ENCODE data around the gene ADAMTS10.
"Not testable (repeated sequence)": the region's sequence is repeated elsewhere in the genome, so short reads cannot be mapped to it uniquely, and the experiment has no call there.

The ADAMTS10 gene

DNA sequence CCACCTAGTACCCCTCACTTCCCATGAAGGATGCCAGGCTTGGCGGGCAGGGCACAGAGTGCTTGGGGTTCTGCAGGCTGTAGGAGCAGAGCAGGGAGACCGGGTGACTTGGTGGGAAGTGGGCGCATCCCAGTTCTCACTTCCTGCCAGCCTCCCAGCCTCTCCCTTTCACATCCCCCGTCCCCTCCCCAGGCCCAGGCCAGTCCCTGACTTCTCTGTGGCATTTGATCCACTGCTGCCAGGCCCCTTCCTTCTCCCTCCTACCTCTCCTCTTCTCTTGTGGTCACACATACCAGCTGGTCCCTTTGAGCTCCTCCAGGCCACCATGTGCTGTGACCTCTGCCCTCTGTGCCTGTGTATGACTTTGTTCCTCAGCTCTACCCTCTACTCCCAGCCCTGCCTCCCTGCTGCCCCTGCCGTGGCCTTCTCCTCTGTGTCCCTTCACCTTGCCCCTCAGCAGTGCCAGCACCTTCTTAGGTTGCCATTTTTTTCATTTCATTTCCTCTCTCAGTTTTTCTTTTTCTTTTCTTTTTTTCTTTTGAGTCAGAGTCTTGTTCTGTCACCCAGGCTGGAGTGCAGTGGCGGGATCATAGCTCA is 52.8 kb downstream of the ADAMTS10 start:
- no peak for DNase-seq

- not testable (repeated sequence) for DNase-seq
Observed at GRCh38 chr19:8553729-8554128, 56.8 kb downstream of the ADAMTS10 start.

DNA sequence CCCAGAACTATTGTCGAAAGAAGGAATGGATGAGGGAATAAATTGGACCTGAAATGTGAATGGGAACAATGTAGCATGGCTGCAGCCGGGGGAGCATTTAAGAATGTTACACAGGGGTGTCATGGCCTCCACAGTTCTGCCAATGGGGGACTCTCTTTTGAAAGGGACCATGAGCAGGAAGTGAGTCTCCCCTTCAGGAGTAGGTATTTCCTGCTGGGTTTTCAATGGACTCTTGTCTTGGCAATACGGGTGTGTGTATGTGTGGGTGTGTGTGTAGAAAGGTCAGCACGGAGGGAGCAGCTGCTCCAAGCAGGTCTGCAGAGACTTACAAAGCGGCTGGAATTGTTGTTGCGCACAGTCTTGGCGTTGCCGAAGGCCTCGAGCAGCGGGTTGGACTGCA is 57.7 kb downstream of the ADAMTS10 start:
- no peak for DNase-seq

DNA sequence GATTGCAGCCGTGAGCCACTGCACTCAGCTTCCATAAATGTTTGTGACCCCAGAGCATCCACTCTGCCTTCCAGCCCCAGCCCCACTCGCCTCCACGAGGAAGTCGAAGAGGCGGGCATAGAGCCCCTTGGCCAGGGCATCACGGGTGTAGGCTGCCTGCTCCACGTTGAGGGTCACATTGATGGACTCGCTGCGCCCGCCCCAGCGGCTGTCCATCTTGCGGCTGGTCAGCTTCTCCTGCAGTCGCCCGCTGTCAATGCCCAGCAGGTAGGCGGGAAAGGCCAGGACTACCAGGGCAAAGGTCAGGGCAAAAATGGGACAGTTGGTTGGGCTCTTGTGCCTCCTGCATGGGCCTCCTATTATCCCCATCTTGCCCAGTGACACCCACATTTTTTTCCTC is 60.4 kb downstream of the ADAMTS10 start:
- DNase-seq, result no peak

GRCh38 chr19:8545743-8546142 is 64.8 kb downstream of the ADAMTS10 start:
- DNase-seq, result no peak

GRCh38 chr19:8544168-8544567 is 66.3 kb downstream of the ADAMTS10 start:
- DNase-seq, result no peak

DNA sequence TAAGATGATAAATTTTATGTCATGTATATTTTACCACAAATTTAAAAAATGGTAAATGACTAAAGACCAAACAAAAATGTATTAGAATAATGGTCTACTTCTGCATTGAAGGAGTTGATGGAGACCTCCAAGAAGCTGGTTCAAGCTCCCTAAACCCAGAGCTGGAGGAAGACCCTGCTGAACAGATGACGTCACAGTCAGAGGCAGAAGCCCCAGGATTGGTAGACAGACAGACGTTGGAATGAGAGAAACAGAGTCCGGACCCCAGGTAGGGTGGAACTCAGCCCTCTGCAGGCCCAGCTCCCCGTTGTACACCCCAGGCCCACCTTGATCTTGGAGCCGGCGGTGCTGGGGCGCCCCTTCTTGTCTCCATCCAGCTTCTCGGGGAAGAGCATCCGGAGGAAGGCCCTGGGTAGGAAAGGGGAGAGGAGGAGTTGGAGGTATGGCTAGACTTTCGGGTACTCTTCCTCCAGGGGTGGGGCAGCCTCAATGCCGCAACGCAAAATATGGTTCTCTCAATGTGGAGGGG is 70.8 kb downstream of the ADAMTS10 start:
- no peak for DNase-seq

- DNase-seq, result no peak
Observed at GRCh38 chr19:8537099-8537498, 73.4 kb downstream of the ADAMTS10 start.

DNA sequence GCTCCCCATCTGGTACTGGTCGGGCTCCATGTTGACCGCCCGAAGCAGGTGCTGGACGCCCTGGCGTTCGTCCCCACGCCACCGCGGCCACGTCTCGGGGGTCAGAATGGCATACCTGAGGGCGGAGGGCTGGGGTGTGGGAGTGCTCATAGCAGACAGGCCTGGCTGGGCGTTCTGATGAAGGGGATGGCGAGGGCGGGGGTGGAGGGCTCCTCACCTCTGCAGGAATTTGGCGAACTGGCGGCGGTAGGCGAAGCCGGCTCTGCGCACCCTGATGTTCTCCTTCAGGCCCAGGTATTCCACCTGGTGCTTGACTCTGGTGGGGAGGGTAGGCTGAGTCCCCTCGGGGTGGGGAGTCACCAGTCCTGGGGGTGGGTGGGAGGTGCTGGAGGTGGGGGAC is 74.2 kb downstream of the ADAMTS10 start:
- DNase-seq, result no peak

DNA sequence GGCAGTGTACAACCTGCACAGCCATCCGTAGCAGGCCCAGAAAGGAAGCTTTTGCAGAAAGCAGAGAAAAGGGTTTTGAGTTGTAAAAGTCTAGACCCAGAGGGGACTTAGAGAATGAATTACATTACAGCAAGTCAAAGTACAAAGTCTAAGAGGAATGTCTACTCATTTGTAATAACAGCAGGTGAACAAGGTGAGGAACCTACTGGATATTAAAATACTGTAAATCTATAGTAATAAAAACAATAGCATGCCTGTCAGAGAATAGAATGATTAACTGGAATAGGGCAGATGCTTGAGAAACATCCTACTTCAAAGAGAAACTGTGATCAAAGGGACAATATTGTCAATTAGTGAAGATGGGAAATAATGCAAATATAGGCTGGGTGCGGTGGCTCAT is 78.3 kb downstream of the ADAMTS10 start:
- no peak for DNase-seq

DNA sequence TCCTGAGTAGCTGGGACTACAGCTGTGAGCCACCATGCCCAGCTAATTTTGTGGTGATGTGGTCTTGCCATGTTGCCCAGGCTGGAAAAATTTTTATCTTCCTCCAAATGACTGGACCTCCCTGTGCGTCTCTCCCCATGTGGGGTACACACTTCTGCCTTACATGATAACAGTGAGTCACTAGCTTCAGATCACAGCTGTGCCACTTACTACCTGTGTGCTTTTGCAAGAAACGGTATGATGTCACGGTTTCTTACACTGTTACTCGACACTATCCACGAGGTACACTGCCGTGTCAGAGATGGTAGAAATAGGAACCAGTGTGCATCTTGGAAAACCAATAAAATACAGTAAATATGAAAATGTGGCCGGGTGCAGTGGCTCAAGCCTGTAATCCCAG is 79.0 kb downstream of the ADAMTS10 start:
- no peak for DNase-seq

All from right kidney (tissue), 1 donor.